Stimulated activated CD8-positive, alpha-beta memory T cell treated with anti-CD3 and anti-CD28 coated beads, Interleukin-4, amount 100 ng/mL, for 1 hour (primary cell): Measurements from ENCODE around the gene MACROD2.

Experiments
- DNase-seq, 2 donors: peaks; one replicate each; pipeline ENCODE4 v3.0.0-alpha.2; 2020; ENCODE audit warnings: low read depth in 2 of 2, low spot score in 1 of 2

Gene MACROD2

GRCh38 chr20:15071085-15071808, 1075.9 kb downstream of the MACROD2 start:
- DNase-seq: no peak

GRCh38 chr20:15072316-15072715, 1077.0 kb downstream of the MACROD2 start:
- no peak for DNase-seq

GRCh38 chr20:15075586-15075985, 1080.3 kb downstream of the MACROD2 start:
- DNase-seq: no peak

- no peak for DNase-seq
Observed at GRCh38 chr20:15076785-15077184, 1081.5 kb downstream of the MACROD2 start.

GRCh38 chr20:15077733-15078250, 1082.5 kb downstream of the MACROD2 start:
- DNase-seq: no peak

GRCh38 chr20:15079594-15080340, 1084.5 kb downstream of the MACROD2 start:
- no peak for DNase-seq

GRCh38 chr20:15081261-15081660, 1085.9 kb downstream of the MACROD2 start:
- DNase-seq: no peak

- no peak for DNase-seq
Observed at GRCh38 chr20:15091421-15092037, 1096.2 kb downstream of the MACROD2 start.

GRCh38 chr20:15098351-15098750, 1103.0 kb downstream of the MACROD2 start:
- no peak for DNase-seq

GRCh38 chr20:15099130-15099529, 1103.8 kb downstream of the MACROD2 start:
- DNase-seq: no peak

GRCh38 chr20:15100506-15101160, 1105.3 kb downstream of the MACROD2 start:
- DNase-seq: no peak

GRCh38 chr20:15107931-15108330, 1112.6 kb downstream of the MACROD2 start:
- DNase-seq: no peak

GRCh38 chr20:15109494-15109893, 1114.2 kb downstream of the MACROD2 start:
- DNase-seq: no peak

GRCh38 chr20:15111654-15112053, 1116.3 kb downstream of the MACROD2 start:
- no peak for DNase-seq

- no peak for DNase-seq
Observed at GRCh38 chr20:15113144-15113773, 1117.9 kb downstream of the MACROD2 start.

GRCh38 chr20:15119852-15120487, 1124.7 kb downstream of the MACROD2 start:
- no peak for DNase-seq

GRCh38 chr20:15122613-15123012, 1127.3 kb downstream of the MACROD2 start:
- DNase-seq: no peak

- no peak for DNase-seq
Observed at GRCh38 chr20:15131176-15131575, 1135.9 kb downstream of the MACROD2 start.

- DNase-seq: no peak
Observed at GRCh38 chr20:15138548-15139126, 1143.3 kb downstream of the MACROD2 start.

- no peak for DNase-seq
Observed at GRCh38 chr20:15139522-15139921, 1144.2 kb downstream of the MACROD2 start.
